ENCODE results near the gene HSPBAP1. TPM values are rescaled to one million over a fixed set of nuclear protein-coding genes. Genes with fewer than 3 reads are reported as not detected.

The HSPBAP1 gene
- 1 to 10 TPM; 2.6 to 6.0 (median 3.7) TPM for total RNA-seq
- polyA plus RNA-seq: 1 to 10 TPM; 3.7 to 6.4 TPM
- long read RNA-seq, donor 1, partial matches to known transcripts: 0 of 5 reads
- long read RNA-seq, donor 1, other reads (novel, unspliced or antisense): 2 of 5 reads
- long read RNA-seq, donor 2, transcript HSPBAP1-201 (8 exons, 1,953 nt): major isoform, 11 of 12 reads
- long read RNA-seq, donor 2, partial matches to known transcripts: 0 of 12 reads
- long read RNA-seq, donor 2, other reads (novel, unspliced or antisense): 1 of 12 reads
- long read RNA-seq, donor 3, transcript HSPBAP1-201 (8 exons, 1,953 nt): major isoform, 7 of 8 reads
- long read RNA-seq, donor 3, partial matches to known transcripts: 0 of 8 reads
- long read RNA-seq, donor 3, other reads (novel, unspliced or antisense): 1 of 8 reads

- Histone ChIP-seq H3K27ac (peak within 1 kb of the TSS; percentile 88 to 96 (median 95)), H3K9me3 (no peaks in the 10 kb centered on the region), H3K27me3 (no peaks in the 10 kb centered on the region), H3K36me3 (no peaks in the 10 kb centered on the region), H3K4me1 (peaks cover 0 to 75% (median 12%) of the 10 kb centered on the region in 12 donors), H3K4me3 (peak within 1 kb of the TSS; percentile 68 to 92 (median 82))
- TF ChIP-seq POLR2A (IDR thresholded peaks at IDR 0.05) (peak in 1 of 2 donors; percentile 54), CTCF (IDR thresholded peaks at IDR 0.05) (no peak)
- ATAC-seq (peak; percentile 76 to 90 (median 80)), DNase-seq (peak; percentile 93 to 96 (median 94))
- intact Hi-C loops (cut with DNase I): loop anchor here in 2 of 10 donors (5.0 kb wide), 1 partner anchor 111 kb away; the partner anchor contains the start of gene PARP14 (in 2 of the 2)
- 0 to 1% (median 0%) methylated on average over 29 to 46 of the region's 46 CpGs for WGBS, 4 donors
Measured at GRCh38 chr3:122793568-122794416, at the start of gene HSPBAP1. Gene HSPBAP1 (minus strand): TSS chr3:122793831. CDS start chr3:122793680, 151 bp downstream.

- Histone ChIP-seq H3K27me3 (no peaks in the 10 kb centered on the region), H3K27ac (no peak overlapping the region), H3K9me3 (no peaks in the 10 kb centered on the region), H3K4me1 (no peaks in the 10 kb centered on the region), H3K36me3 (peaks cover 0 to 37% (median 13%) of the 10 kb centered on the region in 9 donors), H3K4me3 (no peak overlapping the region)
- no peak for ATAC-seq
- DNase-seq: no peak
- WGBS, 4 donors: 85 to 97% (median 96%) methylated on average over 2 of the region's 2 CpGs
- intact Hi-C loops (cut with DNase I): no loop called here
- no peak for TF ChIP-seq POLR2A (IDR thresholded peaks at IDR 0.05)
- no peak for TF ChIP-seq CTCF (IDR thresholded peaks at IDR 0.05)
Measured at GRCh38 chr3:122835590-122835989, 42.0 kb upstream of the HSPBAP1 start.

- intact Hi-C loops (cut with DNase I): no loop called here
- Histone ChIP-seq H3K36me3 (peaks cover 0 to 41% (median 13%) of the 10 kb centered on the region in 9 donors), H3K4me1 (peaks cover 0 to 23% (median 0%) of the 10 kb centered on the region in 12 donors), H3K27me3 (no peaks in the 10 kb centered on the region), H3K4me3 (no peak overlapping the region), H3K9me3 (no peaks in the 10 kb centered on the region), H3K27ac (peak overlapping the region in 1 of 12 donors; percentile 56)
- WGBS, 4 donors: 93 to 96% (median 95%) methylated on average over 4 of the region's 4 CpGs
- DNase-seq (no peak), ATAC-seq (peak in 1 of 4 donors; percentile 33)
- TF ChIP-seq CTCF (IDR thresholded peaks at IDR 0.05) (no peak), POLR2A (IDR thresholded peaks at IDR 0.05) (no peak)
Measured at GRCh38 chr3:122828281-122828680, 34.6 kb upstream of the HSPBAP1 start.

GRCh38 chr3:122826278-122826677, 32.6 kb upstream of the HSPBAP1 start:
- Histone ChIP-seq H3K4me1 (peaks cover 0 to 23% (median 0%) of the 10 kb centered on the region in 12 donors), H3K27me3 (no peaks in the 10 kb centered on the region), H3K9me3 (no peaks in the 10 kb centered on the region), H3K36me3 (peaks cover 0 to 37% (median 9%) of the 10 kb centered on the region in 9 donors), H3K27ac (peak overlapping the region in 1 of 12 donors; percentile 56), H3K4me3 (no peak overlapping the region)
- ATAC-seq (no peak), DNase-seq (no peak)
- 96 to 98% (median 96%) methylated on average over 1 of the region's 1 CpG for WGBS, 4 donors
- intact Hi-C loops (cut with DNase I): no loop called here
- TF ChIP-seq CTCF (IDR thresholded peaks at IDR 0.05) (no peak), POLR2A (IDR thresholded peaks at IDR 0.05) (no peak)

Measured in heart left ventricle (tissue), 16 donors.